Ascending aorta (tissue), 2 donors: ENCODE results near the gene NTM. TPM values are rescaled to one million over a fixed set of nuclear protein-coding genes. Genes with fewer than 3 reads are reported as not detected.

Source experiments
- DNase-seq, 2 donors: peaks; one replicate each; pipeline ENCODE4 v3.0.0-alpha.2; 2019; ENCODE audit warnings: low spot score in 2 of 2
- H3K27ac ChIP-seq, 2 donors: fragments of 200-600 bp; sonication (generic); one replicate each; pipeline ENCODE4 v1.5.1; 2016 to 2017; ENCODE audit warnings: mild to moderate bottlenecking in 1 of 2
- H3K27me3 ChIP-seq: fragments of 200-600 bp; sonication (generic); one replicate; pipeline ENCODE4 v1.5.1; 2017
- H3K36me3 ChIP-seq, 2 donors: fragments of 200-600 bp; sonication (generic); one replicate each; pipeline ENCODE4 v1.5.1; 2016
- H3K4me1 ChIP-seq, 2 donors: fragments of 200-600 bp; sonication (generic); one replicate each; pipeline ENCODE4 v1.5.1; 2016 to 2017; ENCODE audit warnings: mild to moderate bottlenecking in 1 of 2
- H3K4me3 ChIP-seq, 2 donors: fragments of 200-600 bp; sonication (generic); one replicate each; pipeline ENCODE4 v1.5.1; 2016 to 2017; ENCODE audit warnings: mild to moderate bottlenecking in 1 of 2
- H3K9me3 ChIP-seq, 2 donors: fragments of 200-600 bp; sonication (generic); one replicate each; pipeline ENCODE4 v1.5.1; 2016
- intact Hi-C: fragments of 100-400 bp; cut with DNase I; formaldehyde crosslinking; loops from one replicate; pipeline ENCODE4 v1.15.1; 2023
- total RNA-seq: library from RNA; depleted of rRNA; stranded (reverse); fragments of >200 nt; gene quantifications from one replicate; pipeline ENCODE4 v1.1.0, GENCODE V29; 2016
- TF ChIP-seq, protein P1 (sequence below), 3 experiments: fragments of 200-600 bp in 2 of 3; fragments of 450-650 bp in 1 of 3; sonication (generic) in 2 of 3; IDR thresholded peaks; one replicate each; pipeline ENCODE4 v1.5.1; 2016 to 2019; ENCODE audit warnings: antibody characterized with exemption in 3 of 3, mild to moderate bottlenecking in 1 of 3, moderate library complexity in 1 of 3

Gene NTM
- total RNA-seq, 1 donor from 2014 or later: not detected

DNA sequence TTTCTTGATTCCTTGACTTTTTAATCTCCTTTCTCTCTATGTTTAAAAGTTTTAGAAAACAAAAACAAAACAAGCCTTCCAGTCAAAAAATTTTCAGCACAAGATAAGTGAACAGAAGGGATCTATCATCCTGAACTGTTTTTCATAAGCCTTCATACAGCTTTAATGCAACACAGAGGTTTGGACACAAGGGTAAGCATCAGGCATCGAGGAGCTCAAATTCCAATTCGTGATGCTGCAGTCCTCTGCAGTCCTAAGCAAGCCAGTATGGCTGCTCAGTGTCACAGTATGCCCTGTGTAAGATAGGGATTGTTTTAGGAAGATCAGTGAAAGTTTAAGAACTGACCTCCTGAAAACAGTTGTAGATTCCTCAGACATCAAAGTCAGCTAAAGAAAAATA, 740.9 kb downstream of the NTM start:
- Histone ChIP-seq H3K4me1 (no peaks in the 10 kb centered on the region), H3K27me3 (no peaks in the 10 kb centered on the region), H3K27ac (no peak overlapping the region), H3K9me3 (no peaks in the 10 kb centered on the region), H3K36me3 (no peaks in the 10 kb centered on the region), H3K4me3 (no peak overlapping the region)
- TF ChIP-seq, protein P1, sequence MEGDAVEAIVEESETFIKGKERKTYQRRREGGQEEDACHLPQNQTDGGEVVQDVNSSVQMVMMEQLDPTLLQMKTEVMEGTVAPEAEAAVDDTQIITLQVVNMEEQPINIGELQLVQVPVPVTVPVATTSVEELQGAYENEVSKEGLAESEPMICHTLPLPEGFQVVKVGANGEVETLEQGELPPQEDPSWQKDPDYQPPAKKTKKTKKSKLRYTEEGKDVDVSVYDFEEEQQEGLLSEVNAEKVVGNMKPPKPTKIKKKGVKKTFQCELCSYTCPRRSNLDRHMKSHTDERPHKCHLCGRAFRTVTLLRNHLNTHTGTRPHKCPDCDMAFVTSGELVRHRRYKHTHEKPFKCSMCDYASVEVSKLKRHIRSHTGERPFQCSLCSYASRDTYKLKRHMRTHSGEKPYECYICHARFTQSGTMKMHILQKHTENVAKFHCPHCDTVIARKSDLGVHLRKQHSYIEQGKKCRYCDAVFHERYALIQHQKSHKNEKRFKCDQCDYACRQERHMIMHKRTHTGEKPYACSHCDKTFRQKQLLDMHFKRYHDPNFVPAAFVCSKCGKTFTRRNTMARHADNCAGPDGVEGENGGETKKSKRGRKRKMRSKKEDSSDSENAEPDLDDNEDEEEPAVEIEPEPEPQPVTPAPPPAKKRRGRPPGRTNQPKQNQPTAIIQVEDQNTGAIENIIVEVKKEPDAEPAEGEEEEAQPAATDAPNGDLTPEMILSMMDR (IDR thresholded peaks at IDR 0.05): no peak
- DNase-seq: no peak
- intact Hi-C loops: no loop called here

DNA sequence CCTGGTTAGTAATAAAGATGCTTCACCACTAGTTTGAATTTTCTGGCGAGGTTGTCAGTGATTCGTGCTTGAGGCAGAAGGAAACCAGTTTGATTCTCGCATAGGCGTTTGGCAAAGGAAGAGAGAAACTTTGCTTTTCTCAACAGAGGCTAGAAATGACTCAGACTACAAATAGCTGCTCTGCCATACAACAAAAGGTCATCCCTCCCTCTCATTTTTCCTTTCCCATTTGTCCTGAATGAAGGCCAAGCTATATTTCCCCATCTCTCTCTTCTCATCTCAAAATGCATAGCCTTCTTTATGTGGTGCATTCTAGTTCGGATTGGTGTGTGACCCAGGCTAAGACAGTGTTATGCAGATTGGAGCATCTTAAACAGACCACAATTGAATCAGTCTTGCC, 741.4 kb downstream of the NTM start:
- Histone ChIP-seq H3K4me1 (no peaks in the 10 kb centered on the region), H3K27me3 (no peaks in the 10 kb centered on the region), H3K36me3 (no peaks in the 10 kb centered on the region), H3K4me3 (no peak overlapping the region), H3K9me3 (no peaks in the 10 kb centered on the region), H3K27ac (no peak overlapping the region)
- DNase-seq: no peak
- TF ChIP-seq, protein P1 (IDR thresholded peaks at IDR 0.05): no peak
- intact Hi-C loops: no loop called here

DNA sequence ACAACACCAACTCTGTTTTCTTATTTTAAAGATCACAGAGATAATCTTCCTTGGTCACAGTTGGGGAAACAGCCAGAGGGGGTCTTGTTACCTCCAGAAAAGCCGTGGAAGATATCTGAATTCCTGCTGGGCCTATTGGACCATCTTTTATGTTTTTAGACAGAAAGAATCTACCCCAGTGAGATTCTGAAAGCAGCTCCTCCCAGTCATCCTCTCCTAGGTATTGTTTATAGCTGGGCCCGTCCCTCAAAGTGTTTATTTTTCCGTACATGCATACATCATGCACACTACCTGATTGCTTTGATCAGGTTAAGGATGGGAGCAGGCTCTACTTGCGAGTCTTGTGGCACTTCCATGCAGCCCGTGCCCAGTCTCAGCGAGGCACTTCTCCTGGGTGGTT, 742.4 kb downstream of the NTM start:
- H3K4me1 ChIP-seq: no peaks in the 10 kb centered on the region
- no peaks in the 10 kb centered on the region for H3K36me3 ChIP-seq
- H3K9me3 ChIP-seq: no peaks in the 10 kb centered on the region
- H3K27me3 ChIP-seq: no peaks in the 10 kb centered on the region
- H3K27ac ChIP-seq: no peak overlapping the region
- no peak overlapping the region for H3K4me3 ChIP-seq
- no peak for DNase-seq
- intact Hi-C loops: no loop called here
- TF ChIP-seq, protein P1 (IDR thresholded peaks at IDR 0.05): no peak

DNA sequence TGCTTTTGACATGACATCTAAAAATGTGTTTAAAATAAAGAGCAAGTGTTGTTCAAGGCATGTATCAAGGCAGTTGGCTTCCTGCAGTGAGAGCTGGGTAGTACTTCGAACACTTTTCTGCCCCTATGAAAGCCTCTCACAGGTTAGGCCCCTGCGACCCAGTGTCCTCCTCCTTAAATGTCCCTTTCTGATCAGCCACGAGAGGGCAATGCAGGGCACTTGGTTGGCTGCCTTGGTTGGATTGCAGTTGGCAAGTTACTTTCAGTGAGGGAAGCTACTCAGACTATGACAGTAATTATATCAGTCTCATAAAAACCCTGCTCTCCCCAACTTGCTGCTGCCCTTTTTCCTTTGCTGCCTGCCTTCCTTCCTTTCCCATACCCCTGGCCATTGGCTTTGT, 743.8 kb downstream of the NTM start:
- intact Hi-C loops: no loop called here
- TF ChIP-seq, protein P1 (IDR thresholded peaks at IDR 0.05): peak in 1 of 3 experiments; percentile 4
- DNase-seq: no peak

DNA sequence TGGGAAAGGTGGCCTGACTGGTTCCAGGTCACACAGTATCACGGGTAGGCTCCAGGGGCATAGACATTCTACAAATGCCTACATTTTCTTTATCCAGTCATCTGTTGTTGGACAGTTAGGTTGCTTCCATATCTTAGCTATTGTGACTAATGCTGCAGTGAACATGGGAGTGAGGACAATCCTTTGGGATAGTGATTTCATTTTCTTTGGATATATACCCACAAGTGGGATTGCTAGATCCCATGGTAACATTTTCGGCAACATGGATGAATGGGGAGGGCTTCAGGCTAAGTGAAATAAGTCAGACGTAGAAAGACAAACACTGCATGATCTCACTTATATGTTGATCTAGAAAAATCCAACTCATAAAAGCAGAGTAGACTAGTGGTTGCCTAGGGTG, 744.3 kb downstream of the NTM start:
- intact Hi-C loops: no loop called here
- no peak for DNase-seq
- Histone ChIP-seq H3K27me3 (no peaks in the 10 kb centered on the region), H3K9me3 (no peaks in the 10 kb centered on the region), H3K27ac (no peak overlapping the region), H3K4me1 (no peaks in the 10 kb centered on the region), H3K4me3 (no peak overlapping the region), H3K36me3 (no peaks in the 10 kb centered on the region)
- TF ChIP-seq, protein P1 (IDR thresholded peaks at IDR 0.05): no peak

More for the DNA sequence above, 743.8 kb downstream of the NTM start:
- Histone ChIP-seq H3K4me3 (no peak overlapping the region), H3K9me3 (no peaks in the 10 kb centered on the region), H3K27me3 (no peaks in the 10 kb centered on the region), H3K27ac (no peak overlapping the region), H3K36me3 (no peaks in the 10 kb centered on the region), H3K4me1 (no peaks in the 10 kb centered on the region)

DNA sequence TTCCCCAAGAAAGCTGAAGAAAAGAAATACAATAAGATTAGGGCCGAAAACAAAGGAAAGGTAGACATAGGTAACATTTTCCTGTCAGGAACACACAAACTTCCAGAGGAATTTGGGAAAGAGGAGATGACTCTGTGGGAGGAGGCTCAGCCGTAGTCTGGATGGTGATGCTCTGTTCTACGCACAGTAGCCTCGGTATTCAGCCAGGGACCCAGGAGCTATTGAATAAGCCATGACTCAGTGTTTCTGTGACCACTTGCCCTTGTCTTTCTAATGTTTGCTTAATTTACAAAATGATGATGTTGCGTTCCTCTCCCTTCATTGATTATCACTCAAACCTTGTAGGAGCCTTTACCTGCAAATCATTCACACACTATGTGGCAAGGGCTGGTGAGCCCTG, 745.0 kb downstream of the NTM start:
- DNase-seq: no peak
- no peak overlapping the region for H3K27ac ChIP-seq
- H3K27me3 ChIP-seq: no peaks in the 10 kb centered on the region
- H3K4me1 ChIP-seq: no peaks in the 10 kb centered on the region
- no peaks in the 10 kb centered on the region for H3K36me3 ChIP-seq
- TF ChIP-seq, protein P1 (IDR thresholded peaks at IDR 0.05): no peak
- H3K9me3 ChIP-seq: no peaks in the 10 kb centered on the region
- H3K4me3 ChIP-seq: no peak overlapping the region
- intact Hi-C loops: no loop called here
